Measurements from ENCODE around the gene TK2. TPM values are rescaled to one million over a fixed set of nuclear protein-coding genes. Genes with fewer than 3 reads are reported as not detected.

Gene TK2
- total and polyA plus RNA-seq, 9 of the 15 experiments (the other 6 are each of a cell fraction or from before 2014, with no cell fraction given), result 1.1 to 10.2 (median 5.3) TPM

DNA sequence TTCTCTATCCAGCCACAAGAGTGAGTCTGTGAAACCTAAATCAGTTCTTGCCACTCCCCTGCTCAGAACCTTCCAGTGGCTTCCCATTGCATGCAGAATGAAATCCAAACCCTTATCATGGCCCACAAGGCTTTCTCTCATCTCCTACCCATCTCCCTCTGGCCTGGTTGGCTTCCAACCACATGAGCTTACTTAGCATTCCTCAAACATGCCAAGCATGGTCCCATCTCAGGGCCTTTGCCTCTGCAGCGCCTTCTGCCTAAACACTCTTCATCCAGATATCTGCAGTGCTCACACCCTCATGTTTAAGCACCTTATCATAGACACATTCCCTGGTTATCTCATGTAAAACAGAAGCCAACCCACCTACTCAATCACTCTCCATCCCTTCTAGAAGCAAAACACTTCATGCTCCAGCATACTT is 15.5 kb downstream of the TK2 start (continued):
- peak; percentile 51; the same call in 1 of the 2 replicates for TF ChIP-seq FOXM1 (IDR thresholded peaks at IDR 0.05; ENCODE audit: low read depth)
- TF ChIP-seq FOXM1 (CRISPR knock-in tag; IDR thresholded peaks at IDR 0.05; ENCODE audit: low read depth), result no peak
- no peak for TF ChIP-seq CEBPG (CRISPR knock-in tag; IDR thresholded peaks at IDR 0.05)
- no peak for TF ChIP-seq CEBPG (tag; conservative IDR thresholded peaks at IDR 0.05 in 1 of 2, IDR thresholded peaks at IDR 0.05 in 1 of 2)
- no peak for TF ChIP-seq ZNF77 (CRISPR knock-in tag; IDR thresholded peaks at IDR 0.05)
- no peak for TF ChIP-seq NR2C1 (IDR thresholded peaks at IDR 0.05)
- no peak for TF ChIP-seq NR2C1 (tag; IDR thresholded peaks at IDR 0.05)
- TF ChIP-seq KDM1A (IDR thresholded peaks at IDR 0.05), result peak; percentile 97
- TF ChIP-seq CTBP1 (IDR thresholded peaks at IDR 0.05; ENCODE audit: borderline replicate concordance), result peak; percentile 55; the same call in 1 of the 2 replicates

DNA sequence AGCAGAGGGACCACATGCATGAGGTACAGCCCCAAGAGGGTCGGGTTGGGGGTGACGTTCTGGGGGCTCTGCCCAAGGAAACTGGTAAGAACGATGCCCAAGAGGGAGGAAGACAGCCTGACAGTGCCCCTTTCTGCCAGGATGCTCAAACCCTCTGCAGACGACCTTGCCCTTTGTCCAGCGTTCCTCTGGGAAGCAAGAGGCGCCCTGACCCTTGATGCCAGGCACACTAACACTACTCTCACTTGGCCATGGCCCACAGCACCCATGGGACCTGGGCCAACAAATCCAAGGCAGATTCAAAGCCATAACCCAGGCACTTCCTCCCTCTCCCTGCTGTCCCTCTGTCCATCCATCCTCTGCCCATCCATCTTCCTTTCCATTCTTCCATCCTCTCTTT is 20.4 kb downstream of the TK2 start:
- DNase-seq (ENCODE audit: extremely low read depth in 1 of 4, low spot score in 3 of 4) (no peak), ATAC-seq (no peak), FAIRE-seq (no peak)
- H3K9ac ChIP-seq (ENCODE audit: insufficient read depth in 1 of 2, low read depth in 2 of 2, low read length in 2 of 2), result no peak overlapping the region
- H3K4me3 ChIP-seq, result no peak overlapping the region
- WGBS (ENCODE audit: insufficient coverage, low coverage, missing lambda C conversion rate), result 20% methylated on average over 5 of the region's 6 CpGs
- in situ Hi-C loops (cut with MboI), result no loop called here
- H3K4me2 ChIP-seq (ENCODE audit: insufficient read depth, low read length), result no peak overlapping the region
- peaks cover 8% of the 10 kb centered on the region; the same call in 2 of the 3 replicates for H3K36me3 ChIP-seq (ENCODE audit: control insufficient read depth, insufficient read depth, low read length)
- 0 out of 2 replicates have a peak, but pooled peaks cover 3% of the 10 kb centered on the region for H4K20me1 ChIP-seq (replicated peaks; ENCODE audit: control insufficient read depth, insufficient read depth, low read length)
- peaks cover 6 to 20% of the 10 kb centered on the region in 2 experiments; a peak in 4 of 5 replicates for H3K4me1 ChIP-seq (replicated peaks in 1 of 2; ENCODE audit: control insufficient read depth in 2 of 2, insufficient read depth in 2 of 2, low read length in 2 of 2)
- BruUV-seq (replicated peaks), result no TSS peak
- intact Hi-C loops (cut with micrococcal nuclease), result no loop called here
- no peaks in the 10 kb centered on the region for H3K27me3 ChIP-seq (ENCODE audit: control insufficient read depth in 2 of 2, insufficient read depth in 2 of 2, low read length in 2 of 2)
- no peaks in the 10 kb centered on the region for H3K9me3 ChIP-seq (replicated peaks; ENCODE audit: control insufficient read depth, insufficient read depth, low read depth, low read length)
- no peaks in the 10 kb centered on the region for H3K79me2 ChIP-seq (ENCODE audit: control insufficient read depth, insufficient read depth, low read length)
- H2AFZ ChIP-seq (ENCODE audit: low read depth, low read length), result no peak overlapping the region
- no peak overlapping the region for H3K27ac ChIP-seq (ENCODE audit: extremely low read depth, low read depth, low read length)
- ChIA-PET CTCF (ENCODE audit: low intra/inter-chr PET ratio) (no interaction called here), POLR2A (interaction anchor here (1.0 to 1.4 kb wide), 2 partner anchors 8 to 22 kb away, joined by 4 read pairs; no protein-coding TSS in a partner anchor)
- no peaks in the 10 kb centered on the region for H3K9me1 ChIP-seq (ENCODE audit: control insufficient read depth, insufficient read depth, low read length)
- TF ChIP-seq NCOA2 (IDR thresholded peaks at IDR 0.05; ENCODE audit: partially characterized antibody in 2 of 2), result no peak
- TF ChIP-seq, protein P1, sequence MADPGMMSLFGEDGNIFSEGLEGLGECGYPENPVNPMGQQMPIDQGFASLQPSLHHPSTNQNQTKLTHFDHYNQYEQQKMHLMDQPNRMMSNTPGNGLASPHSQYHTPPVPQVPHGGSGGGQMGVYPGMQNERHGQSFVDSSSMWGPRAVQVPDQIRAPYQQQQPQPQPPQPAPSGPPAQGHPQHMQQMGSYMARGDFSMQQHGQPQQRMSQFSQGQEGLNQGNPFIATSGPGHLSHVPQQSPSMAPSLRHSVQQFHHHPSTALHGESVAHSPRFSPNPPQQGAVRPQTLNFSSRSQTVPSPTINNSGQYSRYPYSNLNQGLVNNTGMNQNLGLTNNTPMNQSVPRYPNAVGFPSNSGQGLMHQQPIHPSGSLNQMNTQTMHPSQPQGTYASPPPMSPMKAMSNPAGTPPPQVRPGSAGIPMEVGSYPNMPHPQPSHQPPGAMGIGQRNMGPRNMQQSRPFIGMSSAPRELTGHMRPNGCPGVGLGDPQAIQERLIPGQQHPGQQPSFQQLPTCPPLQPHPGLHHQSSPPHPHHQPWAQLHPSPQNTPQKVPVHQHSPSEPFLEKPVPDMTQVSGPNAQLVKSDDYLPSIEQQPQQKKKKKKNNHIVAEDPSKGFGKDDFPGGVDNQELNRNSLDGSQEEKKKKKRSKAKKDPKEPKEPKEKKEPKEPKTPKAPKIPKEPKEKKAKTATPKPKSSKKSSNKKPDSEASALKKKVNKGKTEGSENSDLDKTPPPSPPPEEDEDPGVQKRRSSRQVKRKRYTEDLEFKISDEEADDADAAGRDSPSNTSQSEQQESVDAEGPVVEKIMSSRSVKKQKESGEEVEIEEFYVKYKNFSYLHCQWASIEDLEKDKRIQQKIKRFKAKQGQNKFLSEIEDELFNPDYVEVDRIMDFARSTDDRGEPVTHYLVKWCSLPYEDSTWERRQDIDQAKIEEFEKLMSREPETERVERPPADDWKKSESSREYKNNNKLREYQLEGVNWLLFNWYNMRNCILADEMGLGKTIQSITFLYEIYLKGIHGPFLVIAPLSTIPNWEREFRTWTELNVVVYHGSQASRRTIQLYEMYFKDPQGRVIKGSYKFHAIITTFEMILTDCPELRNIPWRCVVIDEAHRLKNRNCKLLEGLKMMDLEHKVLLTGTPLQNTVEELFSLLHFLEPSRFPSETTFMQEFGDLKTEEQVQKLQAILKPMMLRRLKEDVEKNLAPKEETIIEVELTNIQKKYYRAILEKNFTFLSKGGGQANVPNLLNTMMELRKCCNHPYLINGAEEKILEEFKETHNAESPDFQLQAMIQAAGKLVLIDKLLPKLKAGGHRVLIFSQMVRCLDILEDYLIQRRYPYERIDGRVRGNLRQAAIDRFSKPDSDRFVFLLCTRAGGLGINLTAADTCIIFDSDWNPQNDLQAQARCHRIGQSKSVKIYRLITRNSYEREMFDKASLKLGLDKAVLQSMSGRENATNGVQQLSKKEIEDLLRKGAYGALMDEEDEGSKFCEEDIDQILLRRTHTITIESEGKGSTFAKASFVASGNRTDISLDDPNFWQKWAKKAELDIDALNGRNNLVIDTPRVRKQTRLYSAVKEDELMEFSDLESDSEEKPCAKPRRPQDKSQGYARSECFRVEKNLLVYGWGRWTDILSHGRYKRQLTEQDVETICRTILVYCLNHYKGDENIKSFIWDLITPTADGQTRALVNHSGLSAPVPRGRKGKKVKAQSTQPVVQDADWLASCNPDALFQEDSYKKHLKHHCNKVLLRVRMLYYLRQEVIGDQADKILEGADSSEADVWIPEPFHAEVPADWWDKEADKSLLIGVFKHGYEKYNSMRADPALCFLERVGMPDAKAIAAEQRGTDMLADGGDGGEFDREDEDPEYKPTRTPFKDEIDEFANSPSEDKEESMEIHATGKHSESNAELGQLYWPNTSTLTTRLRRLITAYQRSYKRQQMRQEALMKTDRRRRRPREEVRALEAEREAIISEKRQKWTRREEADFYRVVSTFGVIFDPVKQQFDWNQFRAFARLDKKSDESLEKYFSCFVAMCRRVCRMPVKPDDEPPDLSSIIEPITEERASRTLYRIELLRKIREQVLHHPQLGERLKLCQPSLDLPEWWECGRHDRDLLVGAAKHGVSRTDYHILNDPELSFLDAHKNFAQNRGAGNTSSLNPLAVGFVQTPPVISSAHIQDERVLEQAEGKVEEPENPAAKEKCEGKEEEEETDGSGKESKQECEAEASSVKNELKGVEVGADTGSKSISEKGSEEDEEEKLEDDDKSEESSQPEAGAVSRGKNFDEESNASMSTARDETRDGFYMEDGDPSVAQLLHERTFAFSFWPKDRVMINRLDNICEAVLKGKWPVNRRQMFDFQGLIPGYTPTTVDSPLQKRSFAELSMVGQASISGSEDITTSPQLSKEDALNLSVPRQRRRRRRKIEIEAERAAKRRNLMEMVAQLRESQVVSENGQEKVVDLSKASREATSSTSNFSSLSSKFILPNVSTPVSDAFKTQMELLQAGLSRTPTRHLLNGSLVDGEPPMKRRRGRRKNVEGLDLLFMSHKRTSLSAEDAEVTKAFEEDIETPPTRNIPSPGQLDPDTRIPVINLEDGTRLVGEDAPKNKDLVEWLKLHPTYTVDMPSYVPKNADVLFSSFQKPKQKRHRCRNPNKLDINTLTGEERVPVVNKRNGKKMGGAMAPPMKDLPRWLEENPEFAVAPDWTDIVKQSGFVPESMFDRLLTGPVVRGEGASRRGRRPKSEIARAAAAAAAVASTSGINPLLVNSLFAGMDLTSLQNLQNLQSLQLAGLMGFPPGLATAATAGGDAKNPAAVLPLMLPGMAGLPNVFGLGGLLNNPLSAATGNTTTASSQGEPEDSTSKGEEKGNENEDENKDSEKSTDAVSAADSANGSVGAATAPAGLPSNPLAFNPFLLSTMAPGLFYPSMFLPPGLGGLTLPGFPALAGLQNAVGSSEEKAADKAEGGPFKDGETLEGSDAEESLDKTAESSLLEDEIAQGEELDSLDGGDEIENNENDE (IDR thresholded peaks at IDR 0.05; ENCODE audit: low read depth, low read length), result no peak
- no peak for TF ChIP-seq IFI16 (CRISPR knock-in tag; IDR thresholded peaks at IDR 0.05)
